NCI-H2029 (cell line): ENCODE data around the gene SLC27A6.

Experiments
- DNase-seq: peaks from one replicate; lab custom pipeline; 2025; lab: John Stamatoyannopoulos, UW

SLC27A6 gene

GRCh38 chr5:129067745-129068144 lies 102.5 kb downstream of the SLC27A6 start:
- no peak for DNase-seq

DNA sequence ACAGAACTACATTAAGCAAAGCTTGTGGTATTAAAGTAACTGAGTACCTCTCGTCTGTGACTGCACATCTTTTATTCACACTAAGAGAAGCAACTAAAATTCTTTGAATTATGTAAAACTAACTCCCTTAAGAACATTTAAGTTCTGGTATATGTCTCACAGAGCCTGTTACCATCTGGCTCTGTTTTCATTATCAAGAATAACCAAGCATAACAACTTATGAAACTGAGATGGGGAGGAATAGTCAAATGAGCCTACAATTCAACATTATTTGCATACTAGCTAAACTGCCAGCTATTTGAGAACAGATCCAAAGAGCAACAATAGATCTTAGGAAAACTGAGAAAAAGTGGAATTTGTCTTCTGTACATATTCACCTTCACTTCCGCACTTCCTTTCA lies 104.0 kb downstream of the SLC27A6 start:
- no peak for DNase-seq

DNA sequence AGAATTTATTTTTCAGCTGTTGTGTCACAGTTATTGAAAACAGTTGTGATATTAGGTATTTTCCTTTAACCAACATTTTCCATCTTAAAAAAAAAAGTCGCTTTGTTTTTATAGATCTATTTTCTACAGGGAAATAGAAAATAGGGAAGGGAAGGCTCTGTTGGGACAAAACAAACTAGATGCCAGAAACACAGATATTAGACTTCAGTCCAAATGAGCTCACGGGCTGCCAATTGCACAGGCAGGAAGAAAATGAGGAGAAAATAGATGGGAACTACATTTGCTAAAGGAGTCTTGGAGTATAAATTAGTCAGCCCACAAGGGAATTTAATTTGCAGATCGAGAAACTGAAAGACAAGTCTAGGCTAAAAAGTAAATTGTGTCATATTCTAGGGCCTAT lies 107.8 kb downstream of the SLC27A6 start:
- DNase-seq, result no peak

DNA sequence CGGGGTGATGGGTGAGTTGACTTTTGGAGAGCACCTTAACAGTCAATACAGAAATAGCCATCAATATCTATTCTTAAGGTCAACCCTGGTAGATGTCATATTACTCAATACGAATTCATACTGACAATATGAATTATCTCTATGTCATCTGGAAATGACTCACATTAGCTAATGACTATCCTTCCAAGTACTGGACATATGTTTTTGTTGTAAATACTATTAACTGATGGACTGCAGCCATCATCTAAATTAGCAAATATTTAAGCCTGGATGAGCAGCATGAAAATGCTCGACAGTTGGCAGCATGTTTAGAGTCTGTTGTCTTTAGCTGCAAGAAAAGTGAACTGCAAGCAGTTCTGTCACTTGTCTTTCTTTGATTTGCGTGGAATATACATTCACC lies 109.6 kb downstream of the SLC27A6 start:
- DNase-seq, result no peak

DNA sequence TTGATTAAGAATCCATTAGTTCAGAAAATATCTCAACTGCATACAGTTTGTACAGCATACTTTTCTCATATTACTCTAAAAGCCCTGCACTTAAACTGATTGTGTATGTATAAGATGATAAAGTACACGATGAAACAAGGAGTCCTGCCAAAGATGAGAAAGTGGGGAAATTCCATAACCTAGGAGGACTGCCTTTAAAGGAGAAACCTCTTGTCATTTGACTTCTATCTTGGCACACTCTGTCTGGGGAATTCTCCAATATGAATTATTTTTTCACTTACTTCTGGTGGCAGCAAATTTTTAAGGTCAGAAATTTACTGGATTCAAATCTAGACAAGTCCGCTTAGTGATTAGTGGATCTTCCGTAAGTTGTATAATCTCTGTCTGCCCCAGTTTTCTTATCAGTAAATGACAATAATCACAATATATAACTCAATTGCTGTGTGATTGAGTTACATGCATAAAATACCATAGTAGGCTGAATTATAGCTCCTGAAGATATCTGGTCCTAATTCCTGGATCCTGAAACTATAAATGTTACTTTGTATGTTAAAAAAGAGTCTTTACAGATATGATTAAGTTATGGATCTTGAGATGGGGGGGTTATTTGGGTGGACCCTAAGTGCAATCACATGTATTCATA lies 112.3 kb downstream of the SLC27A6 start:
- no peak for DNase-seq

DNA sequence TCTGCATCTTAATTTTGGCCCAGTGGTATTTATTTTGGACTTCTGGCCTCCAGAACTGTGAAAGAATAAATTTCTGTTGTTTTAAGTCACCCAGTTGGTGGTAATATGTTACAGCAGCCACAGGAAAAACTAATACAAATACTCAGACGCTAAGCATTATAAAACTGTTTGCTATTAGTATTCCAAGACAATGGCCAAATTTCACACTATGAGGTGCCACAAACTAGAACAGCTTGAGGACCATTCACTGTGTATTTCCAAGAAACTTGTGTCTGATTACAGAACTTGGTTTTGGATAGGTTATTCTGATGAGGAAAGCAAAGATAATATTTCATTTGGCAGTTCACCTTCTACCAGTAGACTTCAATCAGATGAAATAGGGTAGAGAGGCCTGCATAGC lies 113.0 kb downstream of the SLC27A6 start:
- DNase-seq, result no peak

GRCh38 chr5:129078660-129079059 lies 113.4 kb downstream of the SLC27A6 start:
- DNase-seq, result no peak

GRCh38 chr5:129079496-129079895 lies 114.2 kb downstream of the SLC27A6 start:
- DNase-seq, result no peak

- no peak for DNase-seq
These were observed 115.5 kb downstream of the SLC27A6 start for GRCh38 chr5:129080766-129081165.

- DNase-seq, result no peak
These were observed 117.2 kb downstream of the SLC27A6 start for GRCh38 chr5:129082225-129083136.
